OCI-LY3 (cell line): Measurements from ENCODE around the gene SPAG7.

Experiments used
- EZH2phosphoT487 ChIP-seq: fragments of 200-600 bp; shearing (Covaris generic); IDR thresholded peaks from 2 replicates; pipeline ENCODE4 v1.6.1; 2018; ENCODE audit warnings: antibody characterized with exemption, mixed run types, low read depth
- TF ChIP-seq, protein P1 (sequence below): fragments of 200-600, 300-600 bp; sonication (generic); IDR thresholded peaks from 2 replicates; pipeline ENCODE4 v1.5.1; 2014; ENCODE audit warnings: antibody characterized with exemption, low read length, low read depth

- TF ChIP-seq, protein P1, sequence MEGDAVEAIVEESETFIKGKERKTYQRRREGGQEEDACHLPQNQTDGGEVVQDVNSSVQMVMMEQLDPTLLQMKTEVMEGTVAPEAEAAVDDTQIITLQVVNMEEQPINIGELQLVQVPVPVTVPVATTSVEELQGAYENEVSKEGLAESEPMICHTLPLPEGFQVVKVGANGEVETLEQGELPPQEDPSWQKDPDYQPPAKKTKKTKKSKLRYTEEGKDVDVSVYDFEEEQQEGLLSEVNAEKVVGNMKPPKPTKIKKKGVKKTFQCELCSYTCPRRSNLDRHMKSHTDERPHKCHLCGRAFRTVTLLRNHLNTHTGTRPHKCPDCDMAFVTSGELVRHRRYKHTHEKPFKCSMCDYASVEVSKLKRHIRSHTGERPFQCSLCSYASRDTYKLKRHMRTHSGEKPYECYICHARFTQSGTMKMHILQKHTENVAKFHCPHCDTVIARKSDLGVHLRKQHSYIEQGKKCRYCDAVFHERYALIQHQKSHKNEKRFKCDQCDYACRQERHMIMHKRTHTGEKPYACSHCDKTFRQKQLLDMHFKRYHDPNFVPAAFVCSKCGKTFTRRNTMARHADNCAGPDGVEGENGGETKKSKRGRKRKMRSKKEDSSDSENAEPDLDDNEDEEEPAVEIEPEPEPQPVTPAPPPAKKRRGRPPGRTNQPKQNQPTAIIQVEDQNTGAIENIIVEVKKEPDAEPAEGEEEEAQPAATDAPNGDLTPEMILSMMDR = no peak
- no peak for TF ChIP-seq EZH2phosphoT487
Observed at GRCh38 chr17:4945176-4945943, 22.3 kb downstream of the SPAG7 start.
